T follicular helper cell (primary cell): ENCODE results near the gene FBXO10.
"Not testable (repeated sequence)": the region's sequence is repeated elsewhere in the genome, so short reads cannot be mapped to it uniquely, and the experiment has no call there.

Source experiments
- DNase-seq: peaks from one replicate; pipeline ENCODE4 v3.0.0-alpha.2; 2020; ENCODE audit warnings: low read depth

The FBXO10 gene

DNA sequence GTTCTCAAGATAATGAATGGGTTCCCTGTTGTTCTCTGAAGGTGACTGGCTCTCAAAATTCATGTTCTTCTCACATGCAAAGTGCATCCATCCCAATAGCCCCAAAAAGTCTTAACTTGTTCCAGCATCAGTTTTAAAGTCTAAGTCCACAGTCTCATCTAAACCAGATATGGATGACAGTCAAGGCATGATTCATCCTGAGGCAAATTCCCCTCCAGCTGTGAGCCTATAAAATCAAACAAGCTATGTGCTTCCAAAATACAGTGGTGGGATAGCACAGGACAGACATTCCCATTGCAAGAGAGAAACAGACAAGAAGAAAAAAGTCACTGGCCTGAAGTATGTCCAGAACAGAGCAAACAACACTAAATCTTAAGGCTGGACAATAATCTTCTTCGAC, 25.4 kb downstream of the FBXO10 start:
- no peak for DNase-seq

DNA sequence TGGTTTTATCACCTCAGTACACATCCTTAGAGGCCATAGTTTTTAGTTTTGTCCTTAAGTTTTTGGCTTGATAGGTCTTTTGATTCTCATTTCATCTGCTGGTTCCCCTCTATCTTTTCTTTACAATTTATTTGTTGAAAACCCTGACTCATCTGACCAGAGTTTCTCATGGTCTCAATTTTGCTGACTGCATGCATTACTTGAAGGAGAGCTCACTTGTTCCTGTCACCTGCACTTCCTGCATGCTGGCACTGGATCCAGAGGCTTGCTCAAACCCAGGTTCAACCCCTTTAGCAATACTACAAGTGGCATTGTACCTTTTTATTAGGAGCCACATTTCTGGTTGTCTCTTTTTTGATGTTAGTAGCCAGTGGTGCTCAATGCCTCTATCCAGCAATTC, 26.7 kb downstream of the FBXO10 start:
- DNase-seq: no peak

GRCh38 chr9:37547328-37547878, 28.8 kb downstream of the FBXO10 start:
- DNase-seq: no peak

GRCh38 chr9:37543468-37543867, 32.7 kb downstream of the FBXO10 start:
- no peak for DNase-seq

GRCh38 chr9:37542895-37543294, 33.3 kb downstream of the FBXO10 start:
- no peak for DNase-seq

GRCh38 chr9:37542488-37542887, 33.7 kb downstream of the FBXO10 start:
- DNase-seq: no peak

GRCh38 chr9:37541465-37541864, 34.7 kb downstream of the FBXO10 start:
- DNase-seq: no peak

DNA sequence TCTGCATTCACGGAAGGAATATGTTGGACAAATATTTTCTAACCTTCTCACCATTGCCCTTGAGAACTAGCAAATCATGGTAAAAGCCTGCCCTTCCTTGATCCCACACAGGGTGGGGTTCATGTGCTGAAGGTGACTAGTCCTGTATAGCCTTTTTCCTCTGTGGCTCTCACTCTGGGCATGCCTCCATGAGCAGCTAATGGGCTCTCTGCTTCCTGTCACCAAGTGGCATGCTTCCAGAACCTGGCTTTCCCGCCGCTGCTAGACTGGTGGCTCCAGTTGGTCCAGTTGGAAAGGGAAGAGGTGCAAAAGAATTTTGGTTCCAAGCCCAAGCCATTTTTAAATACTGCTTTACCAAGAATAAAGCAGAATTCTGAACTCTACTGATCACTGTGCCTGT, 35.5 kb downstream of the FBXO10 start:
- no peak for DNase-seq

GRCh38 chr9:37539634-37540033, 36.5 kb downstream of the FBXO10 start:
- DNase-seq: no peak

DNA sequence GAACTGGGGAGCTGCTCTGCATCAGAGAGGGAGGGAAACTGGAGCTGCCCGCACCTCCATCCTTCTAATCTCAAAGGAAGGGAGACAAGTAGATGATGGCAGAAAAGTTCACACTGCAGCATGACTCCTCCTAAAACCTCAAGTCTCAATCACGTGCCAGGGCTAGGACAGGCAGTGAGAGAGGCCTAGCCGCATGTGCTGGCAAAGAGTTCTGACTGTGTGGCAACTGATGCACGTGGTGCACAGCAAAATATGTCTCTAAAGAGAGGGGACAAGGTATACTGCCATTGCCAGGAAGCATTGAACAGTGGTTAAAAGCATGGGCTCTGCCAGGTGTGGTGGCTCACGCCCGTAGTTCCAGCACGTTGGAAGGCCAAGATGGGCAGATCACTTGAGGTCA, 38.1 kb downstream of the FBXO10 start:
- no peak for DNase-seq

- no peak for DNase-seq
Measured at GRCh38 chr9:37534901-37535300, 41.3 kb downstream of the FBXO10 start.

GRCh38 chr9:37534412-37534811, 41.8 kb downstream of the FBXO10 start:
- DNase-seq: no peak

GRCh38 chr9:37531699-37532098, 44.5 kb downstream of the FBXO10 start:
- peak; percentile 54 for DNase-seq

GRCh38 chr9:37528652-37529471, 47.3 kb downstream of the FBXO10 start:
- peak; percentile 73 for DNase-seq

DNA sequence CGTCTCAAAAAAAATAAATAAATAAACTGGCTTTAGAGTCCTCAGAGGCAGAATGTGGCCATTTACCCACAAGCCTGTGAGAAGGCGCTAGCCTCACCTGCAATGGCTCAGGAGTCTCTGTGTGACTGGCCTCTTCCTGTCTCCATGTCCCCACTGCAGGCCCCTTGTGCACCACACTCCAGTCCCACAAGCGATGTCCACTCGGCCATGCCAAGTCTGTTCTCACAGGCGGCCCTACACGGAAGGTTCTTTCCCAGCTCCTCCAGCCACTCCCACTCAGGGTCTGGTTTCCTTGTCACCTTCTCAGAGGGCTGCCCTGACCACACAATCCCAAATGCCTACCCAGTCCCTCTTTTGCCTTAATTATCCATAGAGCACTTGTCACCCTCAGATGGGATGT, 52.3 kb downstream of the FBXO10 start:
- DNase-seq: no peak

DNA sequence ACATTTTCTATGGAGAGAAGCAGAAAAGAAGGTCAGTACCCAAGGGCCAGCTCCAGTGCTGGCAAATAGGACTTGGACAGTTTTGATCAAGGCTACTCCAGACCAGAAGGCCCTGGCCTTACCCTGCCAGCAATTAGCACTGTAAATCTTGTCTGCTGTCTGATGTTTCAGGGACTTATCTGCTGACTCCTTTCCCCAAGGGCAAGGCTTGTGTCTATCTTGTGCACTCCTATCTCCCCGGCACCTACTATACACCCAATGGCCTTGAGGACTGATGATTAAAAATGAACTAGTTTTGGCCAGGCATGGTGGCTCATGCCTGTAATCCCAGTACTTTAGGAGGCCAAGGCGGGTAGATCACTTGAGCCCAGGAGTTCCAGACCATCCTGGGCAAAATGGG, 53.2 kb downstream of the FBXO10 start:
- no peak for DNase-seq

DNA sequence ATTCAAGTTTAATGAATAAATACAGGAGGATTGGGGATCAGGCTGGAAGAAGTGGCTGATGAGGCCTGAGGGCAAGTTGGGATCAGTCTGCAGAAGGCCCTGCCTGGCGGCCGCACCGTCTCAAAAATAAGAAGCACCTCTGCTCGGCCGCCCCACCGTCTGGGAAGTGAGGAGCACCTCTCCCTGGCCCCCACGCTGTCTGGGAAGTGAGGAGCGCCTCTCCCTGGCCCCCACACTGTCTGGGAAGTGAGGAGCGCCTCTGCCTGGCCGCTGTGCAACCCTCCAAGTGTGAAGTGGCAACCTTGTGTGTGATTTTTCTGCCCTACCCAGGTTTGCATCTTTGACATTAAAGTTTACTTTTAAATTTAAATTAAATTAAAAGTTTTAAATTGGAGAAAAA, 55.1 kb downstream of the FBXO10 start:
- DNase-seq: no peak

DNA sequence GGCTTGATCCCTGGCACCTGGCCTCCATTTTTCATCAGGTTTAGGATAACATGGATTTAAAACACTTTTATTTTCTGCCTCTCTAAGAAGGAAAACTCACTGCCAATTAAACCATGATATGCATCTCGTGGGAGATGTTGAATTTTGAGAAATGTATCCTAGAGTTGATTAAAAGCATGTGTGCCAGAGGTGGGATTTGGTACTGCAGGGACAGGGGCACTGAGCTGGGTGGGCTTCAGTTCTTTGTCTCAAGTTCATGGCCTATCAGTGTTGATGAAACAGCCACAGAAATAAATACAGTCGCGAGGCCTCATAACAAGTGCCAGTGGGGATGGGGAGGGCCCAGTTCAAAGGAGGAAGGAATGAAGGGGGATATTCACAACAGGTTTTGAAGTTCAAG, 55.5 kb downstream of the FBXO10 start:
- DNase-seq: no peak

GRCh38 chr9:37517923-37518322, 58.3 kb downstream of the FBXO10 start:
- DNase-seq: no peak

DNA sequence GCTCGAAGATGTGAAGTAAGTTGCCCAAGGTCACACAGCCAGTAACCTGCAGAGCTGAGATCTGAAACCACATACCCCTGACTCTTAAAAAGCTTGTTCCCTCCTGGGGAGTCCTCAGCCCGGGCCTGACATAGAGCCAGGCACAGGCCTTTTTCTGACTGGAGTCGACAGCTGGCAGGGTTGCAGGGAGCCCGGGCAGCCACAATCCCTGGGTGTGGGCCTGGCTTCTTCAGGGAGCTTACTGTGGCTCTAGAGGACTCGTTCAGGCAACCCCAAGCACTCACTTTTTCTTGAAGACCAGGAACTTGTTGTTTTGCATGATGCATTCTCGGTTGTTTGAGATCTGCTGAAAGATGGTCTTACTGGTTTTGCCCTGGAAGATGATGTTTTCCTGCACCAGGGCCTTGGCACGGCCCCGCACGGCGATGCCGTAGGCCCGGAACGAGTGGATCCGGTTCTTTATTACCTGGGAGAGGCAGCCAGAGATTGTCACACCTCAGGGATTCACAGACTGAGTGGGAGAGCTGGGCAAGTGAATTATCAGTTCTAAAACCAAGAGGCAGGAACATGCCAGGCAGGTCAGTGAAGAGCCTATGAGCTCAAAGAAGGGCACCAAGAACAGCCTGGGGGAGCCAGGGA, 60.4 kb downstream of the FBXO10 start:
- no peak for DNase-seq

DNA sequence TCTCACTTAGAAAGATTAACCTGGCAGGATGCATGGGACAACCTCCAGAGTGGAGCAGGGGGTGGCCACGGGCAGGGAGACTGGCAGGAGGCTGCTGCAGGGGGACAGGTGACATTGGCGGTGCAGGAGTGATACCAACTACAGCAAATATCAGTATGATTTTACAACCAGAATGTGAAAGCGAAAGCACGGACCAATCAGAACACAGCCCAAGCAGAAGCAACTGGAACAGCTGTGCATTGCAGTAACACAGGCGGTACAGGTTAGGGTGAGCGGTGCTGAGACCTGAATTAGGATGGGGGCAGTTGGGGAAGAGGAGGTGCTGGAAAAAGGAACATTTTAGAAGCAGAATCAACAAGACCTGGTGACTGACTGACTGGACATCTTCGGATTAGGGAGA, 61.2 kb downstream of the FBXO10 start:
- DNase-seq: no peak

- not testable (repeated sequence) for DNase-seq
Measured at GRCh38 chr9:37514415-37514814, 61.8 kb downstream of the FBXO10 start.

DNA sequence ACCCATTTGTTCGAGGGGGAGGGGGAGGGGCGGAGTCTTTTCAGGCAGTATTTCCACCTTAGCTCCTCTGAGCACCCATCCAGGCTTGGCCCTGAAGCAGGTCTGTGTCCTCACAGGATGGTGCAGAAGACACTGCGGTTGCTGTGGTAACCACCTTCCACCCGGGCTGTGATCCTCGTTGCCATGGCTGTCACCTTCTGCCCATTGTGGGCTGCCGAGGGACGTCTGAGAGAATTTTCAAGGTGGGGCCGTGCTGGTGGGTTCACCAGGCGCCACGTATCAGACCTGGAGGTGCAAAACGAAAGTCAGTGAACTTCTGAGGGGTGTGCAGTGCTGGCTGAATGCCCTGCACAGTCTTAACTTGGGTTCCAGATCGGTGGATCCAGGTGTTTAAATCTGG, 63.7 kb downstream of the FBXO10 start:
- DNase-seq: no peak
